Activated T-cell treated with anti-CD3 and anti-CD28 coated beads, Interleukin-2, amount 50 U/mL, for 1 hour (primary cell): ENCODE data around the gene CYB5B.

Experiments used
- DNase-seq: peaks from one replicate; pipeline ENCODE4 v3.0.0-alpha.2; 2020

Gene CYB5B

GRCh38 chr16:69448470-69449193 is 24.2 kb downstream of the CYB5B start:
- DNase-seq = no peak

- no peak for DNase-seq
These were observed 26.7 kb downstream of the CYB5B start for GRCh38 chr16:69451166-69451565.

- DNase-seq = no peak
These were observed 29.5 kb downstream of the CYB5B start for GRCh38 chr16:69453936-69454335.

GRCh38 chr16:69463876-69464275 is 39.5 kb downstream of the CYB5B start:
- DNase-seq = no peak

GRCh38 chr16:69465083-69465721 is 40.8 kb downstream of the CYB5B start:
- no peak for DNase-seq

GRCh38 chr16:69465881-69466280 is 41.5 kb downstream of the CYB5B start:
- no peak for DNase-seq

- DNase-seq = no peak
These were observed 42.1 kb downstream of the CYB5B start for GRCh38 chr16:69466547-69466946.

- DNase-seq = no peak
These were observed 42.7 kb downstream of the CYB5B start for GRCh38 chr16:69467080-69467479.

GRCh38 chr16:69467531-69468204 is 43.2 kb downstream of the CYB5B start:
- no peak for DNase-seq

- no peak for DNase-seq
These were observed 45.6 kb downstream of the CYB5B start for GRCh38 chr16:69469807-69470561.

- DNase-seq = no peak
These were observed 46.7 kb downstream of the CYB5B start for GRCh38 chr16:69471121-69471520.

GRCh38 chr16:69474408-69474807 is 50.0 kb downstream of the CYB5B start:
- DNase-seq = no peak

GRCh38 chr16:69476920-69477443 is 52.6 kb downstream of the CYB5B start:
- DNase-seq = no peak

- no peak for DNase-seq
These were observed 53.1 kb downstream of the CYB5B start for GRCh38 chr16:69477546-69477945.

- DNase-seq = no peak
These were observed 54.3 kb downstream of the CYB5B start for GRCh38 chr16:69478685-69479084.

GRCh38 chr16:69479775-69480174 is 55.4 kb downstream of the CYB5B start:
- no peak for DNase-seq

- DNase-seq = no peak
These were observed 57.5 kb downstream of the CYB5B start for GRCh38 chr16:69481901-69482341.

- no peak for DNase-seq
These were observed 58.1 kb downstream of the CYB5B start for GRCh38 chr16:69482410-69482991.

GRCh38 chr16:69483611-69484010 is 59.2 kb downstream of the CYB5B start:
- DNase-seq = no peak

- no peak for DNase-seq
These were observed 60.9 kb downstream of the CYB5B start for GRCh38 chr16:69485361-69485760.

- DNase-seq = no peak
These were observed 61.4 kb downstream of the CYB5B start for GRCh38 chr16:69485816-69486215.

- no peak for DNase-seq
These were observed 61.9 kb downstream of the CYB5B start for GRCh38 chr16:69486272-69486671.

GRCh38 chr16:69486724-69487123 is 62.3 kb downstream of the CYB5B start:
- DNase-seq = no peak
